HG03575 (cell line): ENCODE results near the gene IL13RA2.

ENCODE experiments used
- ATAC-seq: cut with Tn5 transposase; IDR thresholded peaks from one replicate; pipeline ENCODE4 v1.9.1; 2021; ENCODE audit not compliant: unreplicated experiment, insufficient number of reproducible peaks, low FRiP score; ENCODE audit errors: extremely low read depth

IL13RA2 gene, protein sequence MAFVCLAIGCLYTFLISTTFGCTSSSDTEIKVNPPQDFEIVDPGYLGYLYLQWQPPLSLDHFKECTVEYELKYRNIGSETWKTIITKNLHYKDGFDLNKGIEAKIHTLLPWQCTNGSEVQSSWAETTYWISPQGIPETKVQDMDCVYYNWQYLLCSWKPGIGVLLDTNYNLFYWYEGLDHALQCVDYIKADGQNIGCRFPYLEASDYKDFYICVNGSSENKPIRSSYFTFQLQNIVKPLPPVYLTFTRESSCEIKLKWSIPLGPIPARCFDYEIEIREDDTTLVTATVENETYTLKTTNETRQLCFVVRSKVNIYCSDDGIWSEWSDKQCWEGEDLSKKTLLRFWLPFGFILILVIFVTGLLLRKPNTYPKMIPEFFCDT

DNA sequence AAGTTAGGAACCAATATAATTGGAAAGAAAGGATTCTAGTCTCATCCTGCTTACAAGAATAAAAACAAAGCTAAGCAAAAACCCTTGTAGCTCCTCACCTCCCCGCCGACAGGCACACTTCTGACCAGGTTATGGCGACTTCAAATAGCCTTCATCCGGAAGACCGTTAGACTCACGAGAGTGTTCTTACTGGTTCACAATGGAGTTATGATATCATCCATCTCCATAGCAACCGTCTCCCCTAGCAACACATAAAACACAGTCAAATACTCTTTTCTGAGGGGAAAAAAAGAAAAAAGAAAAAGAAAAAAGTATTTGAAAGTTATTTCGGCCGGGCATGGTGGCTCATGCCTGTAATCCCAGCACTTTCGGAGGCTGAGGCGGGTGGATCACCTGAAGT is at the start of gene IL13RA2:
IL13RA2 (minus strand) TSS at position 162 of the 400 bp plus-strand sequence. CDS start 347 bp downstream, outside the sequence.
- ATAC-seq: no peak

DNA sequence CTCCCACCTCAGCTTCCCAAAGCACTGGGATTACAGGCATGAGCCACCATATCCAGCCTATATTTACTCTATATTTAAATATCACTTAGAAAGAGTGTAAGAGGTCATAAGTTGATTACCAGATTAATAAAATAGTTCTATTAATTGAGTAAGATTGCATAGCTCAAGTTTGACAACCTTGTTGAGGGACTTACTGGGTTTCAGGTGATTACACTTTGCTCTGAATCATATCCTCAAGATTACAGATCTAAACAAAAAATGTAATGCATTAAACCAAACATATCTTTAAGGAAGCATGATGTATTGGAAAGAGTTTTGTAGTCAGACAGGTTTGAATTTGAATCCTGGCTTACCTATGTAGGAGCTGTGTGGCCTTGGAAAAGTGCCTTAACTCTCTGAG is 47.9 kb upstream of the IL13RA2 start:
- ATAC-seq: no peak

DNA sequence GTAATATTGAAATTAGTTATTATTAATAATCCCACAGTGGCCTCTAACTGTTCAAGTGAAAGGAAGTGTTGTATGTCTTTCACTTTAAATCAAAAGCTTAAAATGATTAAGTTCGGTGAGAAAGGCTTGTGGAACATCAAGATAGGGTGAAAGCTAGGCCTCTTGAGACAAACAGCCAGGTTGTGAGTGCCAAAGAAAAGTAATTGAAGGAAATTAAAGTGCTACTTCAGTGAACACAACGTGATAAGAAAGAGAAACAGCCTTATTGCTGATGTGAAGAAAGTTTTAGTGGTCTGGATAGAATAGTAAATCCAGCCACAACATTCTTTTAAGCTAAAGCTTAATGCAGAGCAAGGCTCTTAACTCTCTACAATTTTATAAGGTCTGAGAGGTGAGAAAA is 42.6 kb upstream of the IL13RA2 start:
- no peak for ATAC-seq

DNA sequence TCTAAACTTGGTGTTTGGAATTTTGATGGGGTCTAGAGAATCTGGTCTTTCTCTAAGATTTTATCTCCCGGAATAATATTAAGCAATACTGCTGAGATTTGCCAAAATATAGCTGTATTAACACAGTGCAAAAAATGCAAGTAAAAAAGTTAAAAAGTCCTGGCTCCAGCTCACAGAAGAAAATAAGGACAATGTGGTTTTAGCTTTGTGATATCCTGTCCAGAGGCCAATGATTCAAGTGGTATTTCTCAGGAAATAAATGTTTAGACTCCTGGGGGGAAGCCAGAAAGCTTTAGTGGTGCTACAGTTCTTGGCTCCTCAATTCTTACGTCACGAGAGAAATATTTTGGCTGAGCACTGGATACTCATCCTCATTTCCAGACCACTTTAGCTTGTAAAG is 40.9 kb upstream of the IL13RA2 start:
- ATAC-seq: no peak

DNA sequence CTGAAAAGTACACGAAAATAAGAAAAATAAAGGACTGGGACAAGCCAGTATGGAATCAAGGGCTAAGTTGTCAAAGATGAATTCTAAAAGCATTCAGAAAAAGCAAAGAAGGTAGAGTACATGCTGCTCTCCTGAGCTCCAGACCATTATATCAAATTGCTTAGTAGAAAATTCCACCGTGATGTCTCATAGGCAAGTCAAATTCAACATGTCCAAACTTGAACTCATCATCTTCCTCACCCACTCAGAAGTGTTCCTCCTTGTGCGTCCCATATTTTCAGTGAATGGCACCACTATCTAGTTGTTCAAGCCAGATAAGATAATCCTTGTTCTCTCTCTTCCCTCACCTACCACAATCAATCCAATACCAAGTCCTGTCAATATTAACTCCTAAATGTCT is 37.5 kb upstream of the IL13RA2 start:
- no peak for ATAC-seq

- ATAC-seq: no peak
These were observed 35.8 kb upstream of the IL13RA2 start for GRCh38 chrX:115053223-115053622.

- ATAC-seq: no peak
These were observed 30.3 kb upstream of the IL13RA2 start for GRCh38 chrX:115047715-115048114.

DNA sequence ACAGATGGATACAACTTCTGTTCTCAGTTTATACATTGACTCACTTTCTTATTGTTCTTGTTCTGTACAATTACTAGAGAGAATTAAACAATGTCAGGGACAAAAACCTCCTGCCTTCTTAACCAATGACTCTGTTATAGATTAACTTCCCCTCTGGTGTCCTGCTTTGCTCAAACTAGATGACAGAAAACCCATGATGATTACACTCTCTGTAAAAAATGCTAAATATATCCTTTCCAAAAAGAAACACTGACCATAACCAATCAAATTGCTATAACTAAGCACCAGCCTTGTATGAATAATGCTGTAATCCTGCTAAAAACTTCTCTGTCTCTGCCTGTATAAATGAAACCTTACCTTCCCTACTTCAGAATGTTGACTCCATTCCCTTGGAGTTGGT is 29.8 kb upstream of the IL13RA2 start:
- no peak for ATAC-seq

GRCh38 chrX:115040417-115040816 is 23.0 kb upstream of the IL13RA2 start:
- no peak for ATAC-seq

DNA sequence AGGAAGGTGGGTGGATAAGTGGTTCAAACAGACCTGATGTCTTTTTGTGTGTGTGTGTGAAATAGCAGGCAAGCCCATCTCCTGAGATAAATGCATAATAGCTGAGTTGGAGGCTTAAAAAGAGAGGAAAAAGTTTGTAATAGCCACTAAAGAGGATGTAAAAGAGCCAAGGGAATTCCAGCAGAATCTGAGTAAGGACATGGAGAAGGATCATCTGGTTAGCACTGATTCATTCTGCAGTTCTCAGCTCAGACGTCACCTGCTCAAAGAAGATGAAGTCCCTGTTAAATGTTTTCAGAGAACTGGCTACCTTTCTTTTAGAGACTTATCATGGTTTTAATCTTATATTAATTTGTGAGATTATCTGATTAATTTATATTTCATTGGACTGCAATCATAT is 21.0 kb upstream of the IL13RA2 start:
- no peak for ATAC-seq

DNA sequence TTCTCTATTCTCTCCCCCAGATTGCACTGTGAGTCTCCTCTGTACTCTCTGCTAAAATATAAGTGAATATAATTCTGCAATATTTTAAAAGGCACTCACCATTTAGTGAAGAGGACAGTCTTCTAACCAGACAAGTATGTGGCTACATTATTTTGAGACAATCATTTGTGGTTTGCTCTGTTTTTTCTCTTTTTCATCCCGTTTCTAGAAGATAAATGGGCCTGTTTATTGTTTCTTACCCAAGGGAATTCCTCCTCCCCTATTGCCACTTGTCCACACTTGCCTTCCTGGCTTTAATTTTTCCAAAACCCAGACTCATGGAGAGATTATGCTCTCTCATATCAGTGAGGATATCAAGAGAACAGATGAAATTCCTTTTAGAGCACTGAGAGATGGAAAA is 18.6 kb upstream of the IL13RA2 start:
- no peak for ATAC-seq

- ATAC-seq: no peak
These were observed 14.6 kb upstream of the IL13RA2 start for GRCh38 chrX:115031989-115032388.

DNA sequence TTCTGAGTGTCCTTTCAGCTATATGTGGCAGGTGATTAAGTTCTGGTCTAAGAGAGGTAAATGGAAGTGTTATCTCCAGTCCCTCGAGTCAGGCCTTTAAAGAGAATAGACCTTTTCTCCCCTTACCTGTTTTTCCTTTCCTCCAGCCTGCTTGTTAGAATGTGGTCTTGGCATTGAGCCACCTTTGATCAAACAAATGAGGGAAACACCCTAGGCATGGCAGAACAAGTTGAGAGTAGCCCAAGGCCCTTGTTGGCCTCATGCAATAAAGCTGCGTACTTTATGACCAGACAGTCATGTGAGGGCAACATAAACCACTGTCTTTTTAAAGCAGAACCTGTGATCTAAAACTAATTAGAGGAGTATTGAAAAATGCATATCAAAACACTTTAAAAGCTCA is 13.2 kb upstream of the IL13RA2 start:
- ATAC-seq: no peak

- no peak for ATAC-seq
These were observed 12.6 kb upstream of the IL13RA2 start for GRCh38 chrX:115029869-115030570.

GRCh38 chrX:115029440-115029839 is 12.0 kb upstream of the IL13RA2 start:
- no peak for ATAC-seq

GRCh38 chrX:115023811-115024210 is 6.4 kb upstream of the IL13RA2 start:
- no peak for ATAC-seq

- no peak for ATAC-seq
These were observed 5.7 kb upstream of the IL13RA2 start for GRCh38 chrX:115023139-115023538.

DNA sequence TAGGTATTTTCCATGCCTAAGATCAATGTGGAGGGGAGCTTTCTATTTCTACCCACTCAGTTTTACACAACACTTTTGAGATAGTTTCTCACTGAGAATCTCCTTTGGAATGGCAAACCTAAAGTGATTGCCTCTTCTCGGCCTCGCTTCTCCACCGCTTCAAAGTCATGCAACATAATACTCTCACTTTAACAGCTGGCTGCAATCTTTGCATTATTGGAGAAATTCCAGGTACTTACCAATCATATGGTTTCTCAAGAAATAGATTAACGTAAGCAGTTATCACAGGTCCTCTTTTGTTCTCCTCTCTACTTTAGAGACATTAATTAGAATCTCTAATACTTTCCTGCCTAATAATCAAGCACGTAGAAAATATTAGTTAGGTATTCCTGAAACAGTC is 3.7 kb upstream of the IL13RA2 start:
- no peak for ATAC-seq

DNA sequence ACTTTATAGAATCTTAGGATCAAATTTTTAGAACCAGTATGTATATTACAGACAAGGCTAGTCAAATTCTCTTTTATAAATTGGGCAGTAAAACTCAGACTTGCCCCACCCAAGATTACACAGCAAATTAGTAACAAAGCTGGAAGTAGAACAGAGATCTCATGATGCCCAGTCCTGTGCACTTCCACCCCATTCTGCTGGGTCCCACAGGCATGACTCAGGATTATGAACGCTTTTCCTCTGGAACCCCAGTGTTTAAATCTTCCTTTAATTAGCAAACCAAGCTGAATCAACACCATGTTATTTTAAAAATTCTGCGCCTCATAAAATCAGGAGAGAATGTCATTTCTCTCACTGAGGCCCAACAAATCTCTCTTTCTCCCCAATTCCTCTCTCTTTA is 1.5 kb upstream of the IL13RA2 start:
- ATAC-seq: no peak

DNA sequence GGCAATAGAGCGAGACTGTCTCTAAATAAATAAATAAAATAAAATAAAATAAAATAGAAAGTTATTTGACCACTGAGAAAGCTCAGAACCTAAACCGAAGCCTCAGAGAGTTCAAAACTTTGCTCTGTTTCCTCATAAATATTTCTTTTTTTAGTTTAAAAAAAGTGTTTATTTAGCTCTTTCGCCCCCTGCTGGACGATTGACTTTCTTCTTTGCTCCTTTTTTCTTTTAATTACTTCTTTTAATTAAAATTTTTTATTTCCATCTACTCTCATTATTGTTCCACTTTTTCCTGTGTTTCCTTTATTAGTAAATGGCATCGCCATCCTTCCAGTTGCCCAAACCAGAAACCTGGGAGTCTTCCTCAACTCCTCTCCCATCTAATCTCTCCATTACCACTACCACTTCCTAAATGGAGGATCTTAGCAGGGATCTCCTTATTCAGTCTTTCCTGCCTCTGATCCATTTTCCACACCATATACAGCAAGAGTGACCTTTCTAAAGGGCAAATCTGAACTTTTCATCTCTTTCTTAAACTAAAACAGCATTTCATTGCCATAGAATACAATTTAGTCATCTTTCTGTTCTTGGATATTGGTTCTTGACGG is 728 bp upstream of the IL13RA2 start:
- no peak for ATAC-seq
